ENCODE results near the gene CWH43.
"Not testable (repeated sequence)": the region's sequence is repeated elsewhere in the genome, so short reads cannot be mapped to it uniquely, and the experiment has no call there.

CWH43 gene

GRCh38 chr4:49044270-49044669, 58.2 kb downstream of the CWH43 start:
- TF ChIP-seq CTCF (IDR thresholded peaks at IDR 0.05) (no peak), ZFX (IDR thresholded peaks at IDR 0.05; ENCODE audit: borderline replicate concordance) (no peak)
- H3K27ac ChIP-seq: no peak overlapping the region

GRCh38 chr4:49058306-49058705, 72.2 kb downstream of the CWH43 start:
- no peak overlapping the region for H3K27ac ChIP-seq
- TF ChIP-seq ZFX (IDR thresholded peaks at IDR 0.05; ENCODE audit: borderline replicate concordance) (no peak), CTCF (IDR thresholded peaks at IDR 0.05) (no peak)

- no peak overlapping the region for H3K27ac ChIP-seq
- TF ChIP-seq ZFX (IDR thresholded peaks at IDR 0.05; ENCODE audit: borderline replicate concordance) (no peak), CTCF (IDR thresholded peaks at IDR 0.05) (no peak)
Observed at GRCh38 chr4:49063670-49064069, 77.6 kb downstream of the CWH43 start.

- not testable (repeated sequence) for H3K27ac ChIP-seq
Observed at GRCh38 chr4:49072196-49072595, 86.1 kb downstream of the CWH43 start.

- not testable (repeated sequence) for H3K27ac ChIP-seq
Observed at GRCh38 chr4:49091883-49092282, 105.8 kb downstream of the CWH43 start.

GRCh38 chr4:49092608-49093135, 106.6 kb downstream of the CWH43 start:
- not testable (repeated sequence) for H3K27ac ChIP-seq

- not testable (repeated sequence) for H3K27ac ChIP-seq
Observed at GRCh38 chr4:49096215-49096614, 110.1 kb downstream of the CWH43 start.

- not testable (repeated sequence) for H3K27ac ChIP-seq
Observed at GRCh38 chr4:49096627-49097026, 110.6 kb downstream of the CWH43 start.

- H3K27ac ChIP-seq: not testable (repeated sequence)
Observed at GRCh38 chr4:49097071-49097470, 111.0 kb downstream of the CWH43 start.

- not testable (repeated sequence) for H3K27ac ChIP-seq
Observed at GRCh38 chr4:49097505-49097904, 111.4 kb downstream of the CWH43 start.

- H3K27ac ChIP-seq: not testable (repeated sequence)
Observed at GRCh38 chr4:49098034-49098759, 112.1 kb downstream of the CWH43 start.

GRCh38 chr4:49099831-49100444, 113.9 kb downstream of the CWH43 start:
- not testable (repeated sequence) for H3K27ac ChIP-seq

- H3K27ac ChIP-seq: not testable (repeated sequence)
Observed at GRCh38 chr4:49102344-49102898, 116.3 kb downstream of the CWH43 start.

GRCh38 chr4:49103436-49104136, 117.5 kb downstream of the CWH43 start:
- not testable (repeated sequence) for H3K27ac ChIP-seq

GRCh38 chr4:49104231-49104930, 118.3 kb downstream of the CWH43 start:
- not testable (repeated sequence) for H3K27ac ChIP-seq

GRCh38 chr4:49105248-49105904, 119.3 kb downstream of the CWH43 start:
- H3K27ac ChIP-seq: not testable (repeated sequence)

Measured in 22Rv1 (cell line).